Measurements from ENCODE around the gene HFE. TPM values are rescaled to one million over a fixed set of nuclear protein-coding genes. Genes with fewer than 3 reads are reported as not detected.

Gene HFE
- total and polyA plus RNA-seq, 2 of the 13 experiments (the other 11 are each of a cell fraction or from before 2014, with no cell fraction given) = 3.7 to 6.3 TPM

- TF ChIP-seq, protein P1, sequence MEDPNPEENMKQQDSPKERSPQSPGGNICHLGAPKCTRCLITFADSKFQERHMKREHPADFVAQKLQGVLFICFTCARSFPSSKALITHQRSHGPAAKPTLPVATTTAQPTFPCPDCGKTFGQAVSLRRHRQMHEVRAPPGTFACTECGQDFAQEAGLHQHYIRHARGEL (CRISPR knock-in tag; IDR thresholded peaks at IDR 0.05) = no peak
- TF ChIP-seq KDM2A (CRISPR knock-in tag; IDR thresholded peaks at IDR 0.05; ENCODE audit: borderline replicate concordance, low read depth) = peak; percentile 86
- TF ChIP-seq KLF11 (CRISPR knock-in tag; IDR thresholded peaks at IDR 0.05) = peak; percentile 95
- no peak for TF ChIP-seq FOXA1 (IDR thresholded peaks at IDR 0.05)
- peak; percentile 50 for TF ChIP-seq FOXA1 (CRISPR knock-in tag; IDR thresholded peaks at IDR 0.05)
- TF ChIP-seq HBP1 (CRISPR knock-in tag; IDR thresholded peaks at IDR 0.05; ENCODE audit: low read depth) = peak; percentile 91
- TF ChIP-seq RBAK (CRISPR knock-in tag; IDR thresholded peaks at IDR 0.05) = 0 out of 2 replicates have a peak, but pooled peaks have one; percentile 41
- TF ChIP-seq MZF1 (CRISPR knock-in tag; IDR thresholded peaks at IDR 0.05; ENCODE audit: borderline replicate concordance) = peak; percentile 84; the same call in 1 of the 2 replicates
- peak; percentile 77; the same call in 1 of the 2 replicates for TF ChIP-seq ZNF782 (CRISPR knock-in tag; IDR thresholded peaks at IDR 0.05; ENCODE audit: borderline replicate concordance)
- no peak for TF ChIP-seq ELF4 (CRISPR knock-in tag; IDR thresholded peaks at IDR 0.05; ENCODE audit: borderline replicate concordance)
- TF ChIP-seq SRF (IDR thresholded peaks at IDR 0.05; ENCODE audit: low read depth, low read length) = peak; percentile 49; the same call in 1 of the 2 replicates
- no peak for TF ChIP-seq EHMT2 (IDR thresholded peaks at IDR 0.05; ENCODE audit: borderline replicate concordance, low read depth, low read length)
- TF ChIP-seq ZBTB7B (CRISPR knock-in tag; IDR thresholded peaks at IDR 0.05) = peak; percentile 73
- no peak for TF ChIP-seq ZFP36 (IDR thresholded peaks at IDR 0.05; ENCODE audit: borderline replicate concordance, low read depth, low read length, partially characterized antibody)
- TF ChIP-seq, protein P2, sequence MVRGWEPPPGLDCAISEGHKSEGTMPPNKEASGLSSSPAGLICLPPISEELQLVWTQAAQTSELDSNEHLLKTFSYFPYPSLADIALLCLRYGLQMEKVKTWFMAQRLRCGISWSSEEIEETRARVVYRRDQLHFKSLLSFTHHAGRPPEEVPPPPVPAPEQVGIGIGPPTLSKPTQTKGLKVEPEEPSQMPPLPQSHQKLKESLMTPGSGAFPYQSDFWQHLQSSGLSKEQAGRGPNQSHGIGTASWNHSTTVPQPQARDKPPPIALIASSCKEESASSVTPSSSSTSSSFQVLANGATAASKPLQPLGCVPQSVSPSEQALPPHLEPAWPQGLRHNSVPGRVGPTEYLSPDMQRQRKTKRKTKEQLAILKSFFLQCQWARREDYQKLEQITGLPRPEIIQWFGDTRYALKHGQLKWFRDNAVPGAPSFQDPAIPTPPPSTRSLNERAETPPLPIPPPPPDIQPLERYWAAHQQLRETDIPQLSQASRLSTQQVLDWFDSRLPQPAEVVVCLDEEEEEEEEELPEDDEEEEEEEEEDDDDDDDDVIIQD (CRISPR knock-in tag; IDR thresholded peaks at IDR 0.05; ENCODE audit: low read depth) = no peak; the same call in 1 of the 2 replicates
- TF ChIP-seq ZNF101 (CRISPR knock-in tag; IDR thresholded peaks at IDR 0.05; ENCODE audit: borderline replicate concordance, low read depth) = no peak
- TF ChIP-seq GLI4 (CRISPR knock-in tag; IDR thresholded peaks at IDR 0.05; ENCODE audit: borderline replicate concordance) = no peak; the same call in 1 of the 2 replicates
- no peak for TF ChIP-seq ARNT (IDR thresholded peaks at IDR 0.05)
- TF ChIP-seq, protein P3, sequence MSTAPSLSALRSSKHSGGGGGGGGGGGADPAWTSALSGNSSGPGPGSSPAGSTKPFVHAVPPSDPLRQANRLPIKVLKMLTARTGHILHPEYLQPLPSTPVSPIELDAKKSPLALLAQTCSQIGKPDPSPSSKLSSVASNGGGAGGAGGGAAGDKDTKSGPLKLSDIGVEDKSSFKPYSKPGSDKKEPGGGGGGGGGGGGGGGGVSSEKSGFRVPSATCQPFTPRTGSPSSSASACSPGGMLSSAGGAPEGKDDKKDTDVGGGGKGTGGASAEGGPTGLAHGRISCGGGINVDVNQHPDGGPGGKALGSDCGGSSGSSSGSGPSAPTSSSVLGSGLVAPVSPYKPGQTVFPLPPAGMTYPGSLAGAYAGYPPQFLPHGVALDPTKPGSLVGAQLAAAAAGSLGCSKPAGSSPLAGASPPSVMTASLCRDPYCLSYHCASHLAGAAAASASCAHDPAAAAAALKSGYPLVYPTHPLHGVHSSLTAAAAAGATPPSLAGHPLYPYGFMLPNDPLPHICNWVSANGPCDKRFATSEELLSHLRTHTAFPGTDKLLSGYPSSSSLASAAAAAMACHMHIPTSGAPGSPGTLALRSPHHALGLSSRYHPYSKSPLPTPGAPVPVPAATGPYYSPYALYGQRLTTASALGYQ (CRISPR knock-in tag; IDR thresholded peaks at IDR 0.05) = peak; percentile 56; the same call in 1 of the 2 replicates
- TF ChIP-seq HCFC1 (IDR thresholded peaks at IDR 0.05; ENCODE audit: low read depth, low read length) = no peak; the same call in 1 of the 2 replicates
- peak; percentile 67; the same call in 1 of the 2 replicates for TF ChIP-seq POGZ (CRISPR knock-in tag; IDR thresholded peaks at IDR 0.05)
- TF ChIP-seq YEATS4 (CRISPR knock-in tag; IDR thresholded peaks at IDR 0.05; ENCODE audit: borderline replicate concordance) = peak; percentile 87; the same call in 1 of the 2 replicates
- TF ChIP-seq LCORL (IDR thresholded peaks at IDR 0.05) = no peak
- TF ChIP-seq LCORL (CRISPR knock-in tag; IDR thresholded peaks at IDR 0.05) = 0 out of 2 replicates have a peak, but pooled peaks have one; percentile 12
These were observed 41.9 kb upstream of the HFE start (continued) for GRCh38 chr6:26045065-26045927.
